Ishikawa (cell line): ENCODE results near the gene CMSS1.

Experiments
- CEBPB ChIP-seq: IDR thresholded peaks from 2 replicates; pipeline ENCODE4 v1.6.1; 2012
- CREB1 ChIP-seq: IDR thresholded peaks from 2 replicates; pipeline ENCODE4 v1.6.1; 2012; ENCODE audit warnings: low read depth
- EGR1 ChIP-seq: IDR thresholded peaks from 2 replicates; pipeline ENCODE4 v1.6.1; 2012
- EP300 ChIP-seq: IDR thresholded peaks from 2 replicates; pipeline ENCODE4 v1.6.1; 2012; ENCODE audit warnings: borderline replicate concordance
- FOXM1 ChIP-seq: IDR thresholded peaks from 2 replicates; pipeline ENCODE4 v1.6.1; 2012; ENCODE audit warnings: low read depth, borderline replicate concordance
- MAX ChIP-seq: IDR thresholded peaks from 2 replicates; pipeline ENCODE4 v1.6.1; 2012
- NFIC ChIP-seq: IDR thresholded peaks from 2 replicates; pipeline ENCODE4 v1.6.1; 2012
- RAD21 ChIP-seq: IDR thresholded peaks from 2 replicates; pipeline ENCODE4 v1.6.1; 2012; ENCODE audit warnings: low read depth
- REST ChIP-seq: IDR thresholded peaks from 2 replicates; pipeline ENCODE4 v1.6.1; 2012; ENCODE audit warnings: low read depth, mild to moderate bottlenecking
- TAF1 ChIP-seq: IDR thresholded peaks from 2 replicates; pipeline ENCODE4 v1.6.1; 2012; ENCODE audit warnings: low read depth, mild to moderate bottlenecking
- TCF12 ChIP-seq: IDR thresholded peaks from 2 replicates; pipeline ENCODE4 v1.6.1; 2012; ENCODE audit warnings: low read depth
- TEAD4 ChIP-seq: IDR thresholded peaks from 2 replicates; pipeline ENCODE4 v1.6.1; 2012
- USF1 ChIP-seq: IDR thresholded peaks from 2 replicates; pipeline ENCODE4 v1.6.1; 2012
- YY1 ChIP-seq: IDR thresholded peaks from 2 replicates; pipeline ENCODE4 v1.6.1; 2012; ENCODE audit warnings: low read depth
- ZBTB7A ChIP-seq: IDR thresholded peaks from 2 replicates; pipeline ENCODE4 v1.6.1; 2012; ENCODE audit warnings: low read depth

Gene CMSS1

GRCh38 chr3:99960123-99960878, 142.6 kb downstream of the CMSS1 start:
- TF ChIP-seq EP300 (no peak), YY1 (no peak), NFIC (no peak), EGR1 (no peak), CEBPB (no peak), TEAD4 (no peak), FOXM1 (no peak), TCF12 (no peak)

- no peak for TF ChIP-seq FOXM1
- no peak for TF ChIP-seq TCF12
- TF ChIP-seq EP300 = no peak
- TF ChIP-seq EGR1 = no peak
- no peak for TF ChIP-seq REST
- no peak for TF ChIP-seq TAF1
- no peak for TF ChIP-seq RAD21
- TF ChIP-seq TEAD4 = no peak
- no peak for TF ChIP-seq USF1
- no peak for TF ChIP-seq CEBPB
- TF ChIP-seq MAX = no peak
- no peak for TF ChIP-seq ZBTB7A
- no peak for TF ChIP-seq NFIC
- TF ChIP-seq YY1 = no peak
- TF ChIP-seq CREB1 = no peak
Measured at GRCh38 chr3:99960941-99961340, 143.3 kb downstream of the CMSS1 start.

- TF ChIP-seq TCF12 (no peak), TAF1 (no peak), REST (no peak), ZBTB7A (no peak), CEBPB (no peak), MAX (no peak), TEAD4 (no peak), RAD21 (no peak), EGR1 (no peak), NFIC (no peak), YY1 (no peak), USF1 (no peak), EP300 (no peak), CREB1 (no peak)
Measured at GRCh38 chr3:99961756-99962515, 144.3 kb downstream of the CMSS1 start.

- TF ChIP-seq RAD21 (no peak), USF1 (no peak), TEAD4 (no peak), ZBTB7A (no peak), EGR1 (no peak), CREB1 (no peak), TCF12 (no peak), YY1 (no peak), EP300 (no peak), TAF1 (no peak), FOXM1 (no peak), MAX (no peak), CEBPB (no peak)
Measured at GRCh38 chr3:99962703-99963102, 145.0 kb downstream of the CMSS1 start.

GRCh38 chr3:99965077-99965476, 147.4 kb downstream of the CMSS1 start:
- no peak for TF ChIP-seq EP300
- no peak for TF ChIP-seq ZBTB7A
- no peak for TF ChIP-seq RAD21
- TF ChIP-seq TAF1 = no peak
- no peak for TF ChIP-seq FOXM1
- no peak for TF ChIP-seq CREB1
- TF ChIP-seq TCF12 = no peak
- TF ChIP-seq REST = no peak
- no peak for TF ChIP-seq EGR1
- no peak for TF ChIP-seq YY1
- no peak for TF ChIP-seq CEBPB
- no peak for TF ChIP-seq MAX
- TF ChIP-seq NFIC = no peak
- TF ChIP-seq TEAD4 = no peak
